H1 (cell line): ENCODE results near the gene C20orf141. TPM values are rescaled to one million over a fixed set of nuclear protein-coding genes. Genes with fewer than 3 reads are reported as not detected.

Experiments
- EP300 ChIP-seq, 2 experiments: IDR thresholded peaks; 1 replicate in 1 of 2; 2 replicates in 1 of 2; pipeline ENCODE4 v1.6.1; 2011 to 2012; ENCODE audit warnings: low read depth in 2 of 2, low read length in 2 of 2, mild to moderate bottlenecking in 2 of 2, borderline replicate concordance in 1 of 2, inconsistent platforms in 1 of 2, moderate library complexity in 1 of 2
- EZH2 ChIP-seq: fragments of 200-600 bp; sonication (generic); IDR thresholded peaks from 2 replicates; pipeline ENCODE4 v1.7.1; 2012; ENCODE audit warnings: low read depth, mild to moderate bottlenecking, moderate library complexity, low read length, inconsistent platforms; ENCODE audit not compliant: severe bottlenecking
- GTF2F1 ChIP-seq: IDR thresholded peaks from 2 replicates; pipeline ENCODE4 v1.6.1; 2012; ENCODE audit warnings: low read depth, low read length, improper control_type of control experiment, borderline replicate concordance
- KDM5A ChIP-seq: fragments of 200-600 bp; IDR thresholded peaks from 2 replicates; pipeline ENCODE4 v1.7.1; 2012; ENCODE audit warnings: mild to moderate bottlenecking, low read length, inconsistent platforms, mixed read lengths
- SP4 ChIP-seq: IDR thresholded peaks from 2 replicates; pipeline ENCODE4 v1.6.1; 2012; ENCODE audit warnings: low read length, inconsistent platforms
- TAF1 ChIP-seq: IDR thresholded peaks from 2 replicates; pipeline ENCODE4 v1.6.1; 2011; ENCODE audit warnings: mild to moderate bottlenecking, low read depth, low read length
- TEAD4 ChIP-seq: IDR thresholded peaks from 2 replicates; pipeline ENCODE4 v1.6.1; 2012; ENCODE audit warnings: low read depth, low read length, inconsistent platforms, mixed read lengths
- polyA plus RNA-seq, 7 experiments: library from polyadenylated mRNA; depleted of rRNA in 3 of 7; stranded (reverse) in 5 of 7; unstranded in 2 of 7; fragments of >200 nt in 5 of 7; fragments of 200-250 nt in 2 of 7; gene quantifications; 1 replicate in 5 of 7; 2 replicates in 1 of 7; 4 replicates in 1 of 7; pipeline versions ENCODE4 v1.2.1 to v1.2.3, GENCODE V29; 2011 to 2013; ENCODE audit warnings: missing spikeins in 2 of 7, mixed read lengths in 2 of 7
- total RNA-seq: library from RNA; stranded (reverse); fragmentation: NEBNext Ultra II Directional; extraction: Animal tissue kit (Norgen Biotek cat#: 25700); gene quantifications from 2 replicates; pipeline ENCODE4 v1.2.1, GENCODE V29; 2021
- TF ChIP-seq, protein P1 (sequence below): fragments of 300-600 bp; sonication (generic); IDR thresholded peaks from 2 replicates; pipeline ENCODE4 v1.7.1; 2012; ENCODE audit warnings: low read length, moderate library complexity, mild to moderate bottlenecking, inconsistent platforms; ENCODE audit not compliant: insufficient replicate concordance
- TF ChIP-seq, protein P2 (sequence below): IDR thresholded peaks from 2 replicates; pipeline ENCODE4 v1.6.1; 2012; ENCODE audit warnings: inconsistent platforms

Gene C20orf141
- total and polyA plus RNA-seq, 2 of the 8 experiments (the other 6 are each of a cell fraction or from before 2014, with no cell fraction given): not detected

DNA sequence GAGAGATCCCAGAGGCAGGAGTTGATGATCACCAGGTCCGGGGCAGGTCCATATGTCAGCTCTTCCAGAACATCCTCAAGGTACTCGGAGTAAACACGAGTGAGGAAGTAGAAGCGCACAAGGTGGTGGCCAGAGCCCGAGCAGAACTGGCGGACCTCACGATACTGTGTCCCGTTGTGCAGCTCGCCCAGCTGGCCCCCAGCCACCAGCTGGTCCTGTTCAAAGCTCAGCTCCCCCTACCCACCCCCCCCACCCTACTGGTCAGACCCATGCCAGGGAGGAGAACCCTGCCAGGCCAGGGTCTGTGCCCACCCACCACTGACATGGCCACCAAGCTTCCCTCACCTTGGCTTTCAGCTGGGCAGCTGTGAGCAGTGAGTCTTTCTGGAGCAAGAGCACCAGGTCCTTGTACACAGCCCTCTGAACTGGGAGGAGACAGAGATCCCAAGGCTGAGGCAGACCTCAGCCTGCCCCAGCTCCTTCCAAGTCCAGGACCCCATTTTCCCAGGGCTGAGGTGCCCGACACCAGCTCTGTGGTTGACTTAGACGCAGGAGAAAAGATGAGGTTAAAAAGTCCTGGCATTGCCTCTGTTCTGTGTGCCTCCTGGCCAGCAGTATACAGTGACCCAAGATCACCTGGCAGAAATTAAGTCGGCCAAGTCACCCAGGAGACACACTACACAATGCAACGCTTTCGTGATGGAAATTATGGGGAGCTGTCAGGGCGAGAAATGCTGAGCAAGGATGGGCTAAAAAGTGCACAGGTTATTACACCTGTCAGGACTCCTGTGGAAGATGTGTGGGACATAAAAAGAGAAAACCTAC is 24.3 kb downstream of the C20orf141 start (continued):
- TF ChIP-seq, protein P1, sequence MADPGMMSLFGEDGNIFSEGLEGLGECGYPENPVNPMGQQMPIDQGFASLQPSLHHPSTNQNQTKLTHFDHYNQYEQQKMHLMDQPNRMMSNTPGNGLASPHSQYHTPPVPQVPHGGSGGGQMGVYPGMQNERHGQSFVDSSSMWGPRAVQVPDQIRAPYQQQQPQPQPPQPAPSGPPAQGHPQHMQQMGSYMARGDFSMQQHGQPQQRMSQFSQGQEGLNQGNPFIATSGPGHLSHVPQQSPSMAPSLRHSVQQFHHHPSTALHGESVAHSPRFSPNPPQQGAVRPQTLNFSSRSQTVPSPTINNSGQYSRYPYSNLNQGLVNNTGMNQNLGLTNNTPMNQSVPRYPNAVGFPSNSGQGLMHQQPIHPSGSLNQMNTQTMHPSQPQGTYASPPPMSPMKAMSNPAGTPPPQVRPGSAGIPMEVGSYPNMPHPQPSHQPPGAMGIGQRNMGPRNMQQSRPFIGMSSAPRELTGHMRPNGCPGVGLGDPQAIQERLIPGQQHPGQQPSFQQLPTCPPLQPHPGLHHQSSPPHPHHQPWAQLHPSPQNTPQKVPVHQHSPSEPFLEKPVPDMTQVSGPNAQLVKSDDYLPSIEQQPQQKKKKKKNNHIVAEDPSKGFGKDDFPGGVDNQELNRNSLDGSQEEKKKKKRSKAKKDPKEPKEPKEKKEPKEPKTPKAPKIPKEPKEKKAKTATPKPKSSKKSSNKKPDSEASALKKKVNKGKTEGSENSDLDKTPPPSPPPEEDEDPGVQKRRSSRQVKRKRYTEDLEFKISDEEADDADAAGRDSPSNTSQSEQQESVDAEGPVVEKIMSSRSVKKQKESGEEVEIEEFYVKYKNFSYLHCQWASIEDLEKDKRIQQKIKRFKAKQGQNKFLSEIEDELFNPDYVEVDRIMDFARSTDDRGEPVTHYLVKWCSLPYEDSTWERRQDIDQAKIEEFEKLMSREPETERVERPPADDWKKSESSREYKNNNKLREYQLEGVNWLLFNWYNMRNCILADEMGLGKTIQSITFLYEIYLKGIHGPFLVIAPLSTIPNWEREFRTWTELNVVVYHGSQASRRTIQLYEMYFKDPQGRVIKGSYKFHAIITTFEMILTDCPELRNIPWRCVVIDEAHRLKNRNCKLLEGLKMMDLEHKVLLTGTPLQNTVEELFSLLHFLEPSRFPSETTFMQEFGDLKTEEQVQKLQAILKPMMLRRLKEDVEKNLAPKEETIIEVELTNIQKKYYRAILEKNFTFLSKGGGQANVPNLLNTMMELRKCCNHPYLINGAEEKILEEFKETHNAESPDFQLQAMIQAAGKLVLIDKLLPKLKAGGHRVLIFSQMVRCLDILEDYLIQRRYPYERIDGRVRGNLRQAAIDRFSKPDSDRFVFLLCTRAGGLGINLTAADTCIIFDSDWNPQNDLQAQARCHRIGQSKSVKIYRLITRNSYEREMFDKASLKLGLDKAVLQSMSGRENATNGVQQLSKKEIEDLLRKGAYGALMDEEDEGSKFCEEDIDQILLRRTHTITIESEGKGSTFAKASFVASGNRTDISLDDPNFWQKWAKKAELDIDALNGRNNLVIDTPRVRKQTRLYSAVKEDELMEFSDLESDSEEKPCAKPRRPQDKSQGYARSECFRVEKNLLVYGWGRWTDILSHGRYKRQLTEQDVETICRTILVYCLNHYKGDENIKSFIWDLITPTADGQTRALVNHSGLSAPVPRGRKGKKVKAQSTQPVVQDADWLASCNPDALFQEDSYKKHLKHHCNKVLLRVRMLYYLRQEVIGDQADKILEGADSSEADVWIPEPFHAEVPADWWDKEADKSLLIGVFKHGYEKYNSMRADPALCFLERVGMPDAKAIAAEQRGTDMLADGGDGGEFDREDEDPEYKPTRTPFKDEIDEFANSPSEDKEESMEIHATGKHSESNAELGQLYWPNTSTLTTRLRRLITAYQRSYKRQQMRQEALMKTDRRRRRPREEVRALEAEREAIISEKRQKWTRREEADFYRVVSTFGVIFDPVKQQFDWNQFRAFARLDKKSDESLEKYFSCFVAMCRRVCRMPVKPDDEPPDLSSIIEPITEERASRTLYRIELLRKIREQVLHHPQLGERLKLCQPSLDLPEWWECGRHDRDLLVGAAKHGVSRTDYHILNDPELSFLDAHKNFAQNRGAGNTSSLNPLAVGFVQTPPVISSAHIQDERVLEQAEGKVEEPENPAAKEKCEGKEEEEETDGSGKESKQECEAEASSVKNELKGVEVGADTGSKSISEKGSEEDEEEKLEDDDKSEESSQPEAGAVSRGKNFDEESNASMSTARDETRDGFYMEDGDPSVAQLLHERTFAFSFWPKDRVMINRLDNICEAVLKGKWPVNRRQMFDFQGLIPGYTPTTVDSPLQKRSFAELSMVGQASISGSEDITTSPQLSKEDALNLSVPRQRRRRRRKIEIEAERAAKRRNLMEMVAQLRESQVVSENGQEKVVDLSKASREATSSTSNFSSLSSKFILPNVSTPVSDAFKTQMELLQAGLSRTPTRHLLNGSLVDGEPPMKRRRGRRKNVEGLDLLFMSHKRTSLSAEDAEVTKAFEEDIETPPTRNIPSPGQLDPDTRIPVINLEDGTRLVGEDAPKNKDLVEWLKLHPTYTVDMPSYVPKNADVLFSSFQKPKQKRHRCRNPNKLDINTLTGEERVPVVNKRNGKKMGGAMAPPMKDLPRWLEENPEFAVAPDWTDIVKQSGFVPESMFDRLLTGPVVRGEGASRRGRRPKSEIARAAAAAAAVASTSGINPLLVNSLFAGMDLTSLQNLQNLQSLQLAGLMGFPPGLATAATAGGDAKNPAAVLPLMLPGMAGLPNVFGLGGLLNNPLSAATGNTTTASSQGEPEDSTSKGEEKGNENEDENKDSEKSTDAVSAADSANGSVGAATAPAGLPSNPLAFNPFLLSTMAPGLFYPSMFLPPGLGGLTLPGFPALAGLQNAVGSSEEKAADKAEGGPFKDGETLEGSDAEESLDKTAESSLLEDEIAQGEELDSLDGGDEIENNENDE: no peak
- no peak for TF ChIP-seq KDM5A
- TF ChIP-seq TAF1: no peak
- TF ChIP-seq, protein P2, sequence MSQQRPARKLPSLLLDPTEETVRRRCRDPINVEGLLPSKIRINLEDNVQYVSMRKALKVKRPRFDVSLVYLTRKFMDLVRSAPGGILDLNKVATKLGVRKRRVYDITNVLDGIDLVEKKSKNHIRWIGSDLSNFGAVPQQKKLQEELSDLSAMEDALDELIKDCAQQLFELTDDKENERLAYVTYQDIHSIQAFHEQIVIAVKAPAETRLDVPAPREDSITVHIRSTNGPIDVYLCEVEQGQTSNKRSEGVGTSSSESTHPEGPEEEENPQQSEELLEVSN: no peak
- no peak for TF ChIP-seq SP4
- TF ChIP-seq TEAD4: no peak
- no peak for TF ChIP-seq GTF2F1
- no peak for TF ChIP-seq EZH2
- no peak for TF ChIP-seq EP300 (IDR thresholded peaks at IDR 0.05; ENCODE audit: borderline replicate concordance in 1 of 2, low read depth in 2 of 2, low read length in 2 of 2)
